Iris pigment epithelial cell (primary cell): ENCODE measurements around the gene PPP3R1.
A peak's percentile ranks its signal among the peaks of the same experiment; 100 is the strongest.

ENCODE experiments used
- DNase-seq: peaks from one replicate; pipeline ENCODE4 v3.0.0-alpha.2; 2011; ENCODE audit warnings: low read depth

The PPP3R1 gene, protein sequence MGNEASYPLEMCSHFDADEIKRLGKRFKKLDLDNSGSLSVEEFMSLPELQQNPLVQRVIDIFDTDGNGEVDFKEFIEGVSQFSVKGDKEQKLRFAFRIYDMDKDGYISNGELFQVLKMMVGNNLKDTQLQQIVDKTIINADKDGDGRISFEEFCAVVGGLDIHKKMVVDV

DNA sequence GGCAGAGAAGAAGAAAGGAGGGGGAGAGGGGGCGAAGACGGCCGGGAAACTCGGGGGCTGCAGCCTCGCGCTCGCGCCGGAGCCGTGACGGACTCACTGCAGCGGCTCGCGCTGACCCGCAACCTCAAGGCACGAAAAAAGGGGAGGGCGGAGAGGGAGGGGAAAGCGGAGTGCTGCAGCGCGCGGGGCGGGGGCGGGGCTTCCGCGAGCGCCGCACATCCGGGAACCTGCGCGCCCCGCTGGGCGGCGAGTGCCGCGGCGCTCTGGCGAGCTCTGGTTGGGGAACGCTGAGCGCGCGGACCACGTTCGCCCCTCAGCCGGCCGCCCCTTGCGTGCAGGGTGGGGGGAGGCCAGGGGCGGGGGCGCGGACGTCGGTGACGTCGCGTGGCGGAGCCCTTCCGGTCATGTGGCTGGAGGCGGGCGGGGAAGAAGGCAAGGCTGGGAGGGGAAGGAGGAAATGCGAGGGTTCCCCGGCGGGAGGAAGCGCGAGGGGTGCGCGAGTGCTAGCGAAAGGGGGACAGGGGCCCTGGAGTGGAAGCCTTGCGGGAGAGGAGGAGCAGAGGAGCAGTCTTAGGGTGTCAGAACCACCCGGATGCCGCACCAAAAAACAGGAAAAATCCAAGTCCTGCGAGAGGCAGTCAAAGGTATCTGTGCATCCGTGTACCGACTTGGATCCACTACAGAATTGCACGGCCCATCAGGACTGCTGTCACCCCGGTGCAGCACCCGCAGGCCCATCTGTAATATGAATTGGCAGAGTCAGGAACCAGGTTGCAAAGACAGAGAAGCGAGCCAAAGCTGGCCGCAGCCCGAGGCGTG is at the start of gene PPP3R1:
Gene PPP3R1 (minus strand): TSS at position 133 of the 819 bp plus-strand sequence. CDS start 405 bp downstream, outside the sequence.
- peak; percentile 97 for DNase-seq

DNA sequence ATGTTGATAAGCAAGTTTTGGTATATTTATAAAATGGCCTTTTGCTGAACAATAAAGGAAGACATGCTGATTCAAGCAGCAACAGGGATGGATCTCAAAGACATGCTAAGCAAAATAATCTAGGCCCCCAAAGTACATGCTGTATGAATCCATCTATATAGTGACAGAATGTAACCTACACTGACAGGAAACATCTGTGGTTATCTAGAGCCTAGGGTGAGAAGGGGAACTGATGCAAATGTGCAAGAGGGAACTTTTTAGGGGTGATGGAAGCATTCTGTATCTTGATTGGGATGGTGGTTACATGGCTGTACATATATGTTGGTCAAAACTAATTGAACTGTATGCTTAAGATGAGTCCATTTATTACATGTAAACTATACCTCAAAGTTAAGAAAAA is 43.2 kb upstream of the PPP3R1 start:
- DNase-seq = no peak

DNA sequence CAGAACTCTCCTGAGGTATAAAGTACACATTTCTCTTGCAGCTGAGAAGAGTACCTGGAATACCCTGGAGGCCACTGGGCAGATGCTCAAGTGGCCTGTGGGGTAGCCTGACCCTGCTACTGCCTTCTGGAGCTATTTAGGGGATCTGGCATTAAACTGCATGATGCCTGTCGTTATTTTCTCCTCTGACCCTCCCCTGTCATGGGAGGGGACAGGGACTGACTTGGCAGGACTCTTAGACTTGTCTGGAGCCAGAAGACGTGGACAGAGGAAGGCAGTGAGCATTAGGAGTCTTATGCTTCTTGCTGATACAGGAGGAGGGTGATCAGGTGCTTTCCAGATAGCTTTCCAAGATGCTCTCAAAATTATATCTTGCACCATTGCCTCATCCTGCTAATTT is 42.6 kb upstream of the PPP3R1 start:
- no peak for DNase-seq

DNA sequence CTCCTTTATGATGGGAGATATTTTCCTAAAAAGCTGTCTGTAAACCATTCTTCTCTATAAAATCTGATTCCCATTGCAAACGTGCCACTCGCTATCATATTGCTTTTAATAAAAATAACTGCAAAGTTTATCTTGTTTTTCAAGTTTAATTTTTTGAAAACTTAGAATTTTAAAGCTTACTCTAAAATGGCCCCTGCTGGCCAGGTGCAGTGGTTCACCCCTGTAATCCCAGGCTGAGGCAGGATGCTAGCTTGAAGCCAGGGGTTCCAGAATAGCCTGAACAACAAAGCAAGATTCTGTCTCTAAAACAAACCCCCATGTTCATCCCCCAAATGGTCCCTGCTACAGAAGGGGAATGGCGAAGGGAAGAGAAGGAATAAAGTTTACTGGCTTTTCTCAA is 41.9 kb upstream of the PPP3R1 start:
- no peak for DNase-seq

DNA sequence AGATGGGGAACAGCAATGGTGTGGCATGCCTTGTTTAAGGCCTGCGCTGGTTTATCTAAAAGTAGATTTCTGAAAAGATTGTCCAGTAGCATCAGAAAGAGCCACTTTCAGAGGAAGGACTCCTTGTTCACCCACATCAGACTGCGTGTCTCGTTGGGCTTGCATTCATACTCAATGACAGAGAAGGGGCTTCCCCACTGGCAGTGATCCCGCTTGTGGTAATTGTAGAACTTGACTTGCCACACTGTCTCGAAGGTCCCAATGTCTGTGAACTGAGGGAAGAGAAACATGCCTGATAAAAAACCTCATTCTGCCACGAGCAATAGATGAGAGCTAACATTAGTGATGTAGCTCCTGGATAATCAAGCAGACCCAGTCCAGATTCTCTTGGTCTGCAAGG is 41.4 kb upstream of the PPP3R1 start:
- no peak for DNase-seq

DNA sequence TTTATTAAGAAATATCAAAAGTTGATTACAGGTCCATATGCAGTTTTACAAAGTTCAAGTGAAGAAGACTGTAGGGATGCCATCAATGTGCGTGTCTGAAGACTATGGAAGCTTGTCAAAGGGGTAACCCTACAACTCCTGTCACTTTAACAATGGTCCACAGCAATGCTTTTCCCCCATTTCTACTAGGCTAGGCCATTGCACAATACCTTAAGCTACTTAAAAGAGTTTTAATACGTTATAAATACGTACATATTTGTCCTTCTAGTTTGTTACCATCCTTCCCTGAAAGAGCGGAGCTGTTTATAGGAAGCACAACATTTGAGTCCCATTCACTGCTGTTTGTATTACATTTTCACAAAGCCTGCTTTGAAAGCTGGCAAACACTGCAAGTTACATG is 40.7 kb upstream of the PPP3R1 start:
- no peak for DNase-seq

DNA sequence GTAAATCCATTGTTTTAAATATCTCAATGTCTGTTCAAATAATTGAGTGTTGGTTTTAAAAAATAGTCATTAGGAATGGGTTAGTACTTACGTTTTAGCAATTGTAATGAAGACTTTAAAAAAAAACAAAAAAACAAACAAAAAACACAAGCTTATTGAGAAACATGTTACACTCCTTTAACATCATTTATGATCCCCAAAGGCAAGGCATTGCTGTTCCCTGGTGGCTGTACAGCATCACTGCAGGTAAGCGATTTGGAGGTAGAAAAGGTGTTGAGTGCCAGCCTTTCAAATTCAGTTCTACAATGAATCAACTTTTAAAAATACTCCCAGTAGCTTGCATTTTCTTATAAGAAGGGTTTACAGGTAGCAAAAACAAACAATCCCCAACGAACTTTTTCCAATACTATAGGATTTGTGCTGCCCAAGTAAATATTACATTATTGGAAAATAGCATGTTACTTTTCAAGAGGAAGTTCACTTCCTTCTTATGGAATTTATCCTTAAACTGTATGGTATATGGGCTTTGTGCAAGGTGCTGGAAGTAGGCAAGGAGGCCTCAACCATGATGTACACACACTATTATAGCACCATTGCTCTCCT is 39.9 kb upstream of the PPP3R1 start:
- peak; percentile 40 for DNase-seq

DNA sequence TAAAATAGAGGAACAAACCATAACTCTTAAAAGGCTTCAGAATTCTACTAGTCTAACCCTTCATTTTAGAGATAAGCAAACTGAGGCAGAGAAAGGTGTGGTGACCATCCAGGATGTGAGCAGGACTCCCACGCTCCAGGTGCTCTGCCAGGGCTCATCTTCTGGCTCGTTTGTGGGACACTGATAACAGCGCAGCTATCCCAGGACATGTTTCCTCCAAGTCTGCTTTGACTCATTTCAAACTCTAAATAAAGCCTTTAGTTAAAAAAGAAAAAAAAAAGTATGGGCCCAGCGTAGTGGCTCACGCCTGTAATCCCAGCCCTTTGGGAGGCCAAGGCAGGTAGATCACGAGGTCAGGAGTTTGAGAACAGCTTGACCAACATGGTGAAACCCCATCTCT is 39.0 kb upstream of the PPP3R1 start:
- DNase-seq = no peak

DNA sequence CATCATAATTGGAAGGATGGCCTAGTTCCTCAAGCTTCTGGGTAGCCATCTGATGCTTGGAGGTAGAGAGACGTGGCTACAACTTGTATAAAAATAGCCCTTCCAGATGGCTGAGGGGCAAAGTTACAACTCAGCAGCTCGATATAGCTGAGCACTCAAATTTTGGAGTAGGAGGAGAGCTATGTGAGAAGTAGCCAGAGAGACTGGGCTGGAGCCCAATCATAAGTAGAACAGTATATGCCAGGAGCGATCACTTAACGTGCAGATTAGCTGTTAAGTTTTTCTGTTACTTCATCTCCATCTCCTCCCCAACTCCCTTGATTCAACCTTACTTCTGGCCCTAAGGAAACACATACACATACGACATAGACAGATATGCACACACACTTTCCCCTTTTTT is 38.6 kb upstream of the PPP3R1 start:
- DNase-seq = no peak

DNA sequence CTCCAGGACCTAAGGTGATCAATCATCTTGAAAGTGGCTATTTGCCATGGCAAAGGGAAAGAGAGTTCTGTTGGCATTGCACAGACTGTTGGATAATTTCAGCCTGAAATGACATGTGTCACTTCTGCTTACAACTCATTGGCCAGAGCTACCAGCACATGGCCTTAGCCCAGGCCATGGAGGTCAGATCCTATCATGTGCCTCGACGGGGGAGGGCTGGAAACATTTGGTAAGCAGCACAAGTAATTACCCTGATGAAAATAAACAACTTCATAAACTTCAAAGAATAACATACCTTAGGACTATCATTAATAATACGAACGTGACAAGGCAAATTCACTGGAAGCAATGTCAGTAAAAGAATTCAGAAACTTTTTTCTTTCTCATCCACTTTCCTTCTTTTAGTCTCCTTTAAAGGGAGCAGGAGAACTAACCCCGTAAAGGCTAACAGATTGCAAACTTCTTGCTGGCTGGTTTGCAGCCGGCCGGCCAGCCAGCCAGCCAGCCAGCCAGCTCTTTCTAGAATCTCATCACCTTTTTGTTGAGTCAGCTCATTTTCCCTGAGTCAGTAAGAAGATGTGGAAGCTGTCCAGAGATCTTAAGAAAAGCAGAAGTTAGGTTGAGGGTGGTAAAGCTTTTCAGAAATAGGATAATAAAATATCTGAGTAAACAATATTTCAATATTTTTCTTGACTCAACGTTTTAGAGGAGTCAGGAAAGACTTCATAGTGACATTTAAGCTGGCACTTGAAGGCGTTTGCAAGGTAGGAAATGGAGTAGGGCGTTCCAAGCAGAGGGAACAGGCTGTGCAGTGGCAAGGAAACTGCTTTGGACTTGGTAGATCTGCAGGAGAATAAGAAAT is 35.5 kb upstream of the PPP3R1 start:
- peak; percentile 82 for DNase-seq

DNA sequence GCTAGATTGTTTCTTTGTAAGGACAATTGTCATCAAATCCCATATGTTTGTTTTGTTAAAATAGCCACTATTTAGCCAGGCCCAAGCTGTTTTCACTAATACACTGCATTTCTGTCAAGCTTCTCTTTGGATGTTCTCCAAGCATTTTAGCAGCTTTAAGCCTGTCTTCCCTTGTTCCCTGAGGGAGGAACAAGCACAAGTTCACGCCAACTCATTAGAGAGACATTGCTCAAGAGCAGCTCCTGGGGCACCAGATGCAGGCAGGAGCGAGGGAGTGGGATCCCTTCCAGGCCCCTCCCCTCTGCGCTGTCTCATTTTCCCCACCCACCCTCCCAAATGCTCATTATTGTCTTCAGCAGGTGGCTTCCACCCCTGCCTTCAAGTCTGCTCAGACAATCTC is 32.6 kb upstream of the PPP3R1 start:
- peak; percentile 65 for DNase-seq

DNA sequence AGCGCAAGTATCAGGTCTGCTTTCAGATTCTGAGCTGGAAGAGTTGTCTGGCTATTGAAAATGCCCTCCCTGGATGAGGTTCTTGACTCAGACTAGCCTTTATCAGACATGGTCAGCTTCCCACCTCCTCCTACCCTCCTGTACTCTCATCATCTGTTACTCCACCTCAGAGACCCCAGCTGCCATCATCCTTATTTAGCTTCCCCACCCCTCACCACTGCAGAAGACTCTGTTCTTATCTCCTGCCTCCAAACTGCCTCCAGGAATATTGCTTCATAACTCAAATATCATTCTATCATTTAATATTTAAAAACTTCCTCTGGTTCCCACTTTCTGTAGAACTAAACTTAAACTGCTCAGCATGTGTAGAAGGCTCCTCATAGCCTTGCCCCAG is 31.1 kb upstream of the PPP3R1 start:
- no peak for DNase-seq

DNA sequence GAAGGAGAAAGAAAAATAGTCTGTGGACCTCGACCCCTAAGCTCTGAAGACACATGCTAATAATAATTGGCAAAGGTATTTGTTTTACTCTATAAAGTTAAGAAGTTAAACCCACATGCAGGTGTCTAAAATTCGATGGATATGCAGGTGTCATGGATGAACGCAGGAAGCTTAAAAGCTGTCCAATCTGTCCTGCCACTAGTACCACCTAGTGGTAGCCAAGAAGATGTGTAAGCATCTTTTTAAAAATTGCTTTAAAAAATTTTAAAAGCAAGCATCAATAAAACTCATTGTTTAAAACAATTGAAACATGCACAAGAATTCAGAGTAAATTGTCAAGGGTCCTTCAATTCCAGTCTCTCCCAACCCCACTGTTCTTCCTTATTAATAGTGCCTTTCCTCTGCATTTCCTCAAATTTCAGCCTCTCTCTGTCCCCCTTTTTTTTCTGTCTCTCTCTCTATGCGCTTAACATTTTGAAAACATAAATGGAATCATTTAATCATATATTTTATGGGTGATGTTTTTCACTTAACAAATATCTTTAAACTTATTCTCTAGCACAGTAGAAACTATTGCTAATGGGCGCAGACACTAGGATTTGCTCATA is 30.6 kb upstream of the PPP3R1 start:
- DNase-seq = peak; percentile 54

DNA sequence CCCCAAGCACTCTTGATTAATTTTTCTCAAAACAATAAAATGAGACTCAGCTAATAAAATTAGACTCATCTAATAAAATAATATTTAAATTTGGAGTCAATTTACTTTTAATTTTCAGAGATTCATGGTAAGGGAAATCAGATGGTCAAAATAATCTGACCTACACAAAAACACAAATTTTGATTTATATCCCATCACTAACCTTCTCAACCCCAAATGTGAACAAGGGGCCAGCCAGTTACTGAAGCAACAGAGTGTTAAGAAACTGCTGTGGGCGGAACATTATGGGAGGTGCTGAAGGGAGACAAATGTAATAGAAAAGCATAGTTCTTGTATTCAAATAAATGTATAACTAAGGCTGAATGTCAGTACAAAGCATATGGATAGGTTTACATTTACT is 28.5 kb upstream of the PPP3R1 start:
- DNase-seq = no peak

DNA sequence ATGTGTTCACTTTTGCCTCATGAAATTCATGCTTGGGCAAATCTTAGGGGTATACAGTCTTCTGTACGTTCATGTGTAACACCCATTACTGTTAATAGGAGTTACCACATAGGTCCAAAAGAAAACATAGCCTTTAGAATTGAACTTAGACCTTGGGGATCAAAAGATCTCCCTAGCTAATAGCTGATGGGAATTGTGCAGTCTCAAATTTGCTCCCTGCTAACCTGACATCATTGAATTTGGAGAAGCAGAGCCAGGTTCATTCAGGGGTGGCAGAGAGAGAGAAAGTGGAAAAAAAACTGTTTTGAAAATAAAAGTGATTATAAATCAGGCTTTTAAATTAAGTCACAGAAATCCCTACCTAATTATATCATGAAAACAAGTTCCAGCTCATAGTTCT is 28.0 kb upstream of the PPP3R1 start:
- DNase-seq = no peak

DNA sequence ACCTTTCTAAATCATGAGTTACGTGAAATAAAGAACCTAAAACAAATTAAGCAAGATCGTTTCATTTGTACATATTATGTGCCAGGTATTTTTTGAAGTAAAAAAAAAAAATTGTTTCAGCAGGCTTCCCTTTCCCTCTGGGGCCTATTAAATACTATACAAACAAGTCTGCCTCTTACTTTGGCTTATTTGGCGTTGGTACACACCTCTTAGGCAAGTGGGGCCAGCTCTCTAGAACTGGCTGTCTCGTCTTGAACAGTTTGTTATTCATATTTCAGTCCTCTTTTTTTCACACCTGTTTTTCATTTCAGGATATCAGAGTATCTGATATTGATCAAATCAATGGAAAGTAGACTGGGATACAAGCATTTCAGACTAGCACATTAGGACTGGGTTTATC is 27.4 kb upstream of the PPP3R1 start:
- no peak for DNase-seq

DNA sequence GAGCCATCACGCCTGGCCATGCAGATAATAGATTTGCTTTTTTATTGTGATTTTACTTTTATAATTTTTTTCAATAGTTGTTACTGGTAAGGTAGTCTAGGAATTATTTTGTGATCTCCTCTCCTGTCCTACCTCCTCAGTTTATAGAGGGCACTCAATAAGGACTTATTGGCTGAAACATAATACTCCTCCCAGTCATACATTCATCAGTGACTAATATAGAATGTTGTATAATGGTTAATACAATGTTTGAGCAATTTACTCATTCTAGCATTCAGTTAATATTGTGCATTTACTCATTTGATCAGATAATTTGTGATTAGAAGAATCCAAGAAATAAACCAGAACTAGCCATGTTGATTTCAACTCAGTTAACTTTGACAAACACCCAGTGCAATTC is 25.8 kb upstream of the PPP3R1 start:
- no peak for DNase-seq

DNA sequence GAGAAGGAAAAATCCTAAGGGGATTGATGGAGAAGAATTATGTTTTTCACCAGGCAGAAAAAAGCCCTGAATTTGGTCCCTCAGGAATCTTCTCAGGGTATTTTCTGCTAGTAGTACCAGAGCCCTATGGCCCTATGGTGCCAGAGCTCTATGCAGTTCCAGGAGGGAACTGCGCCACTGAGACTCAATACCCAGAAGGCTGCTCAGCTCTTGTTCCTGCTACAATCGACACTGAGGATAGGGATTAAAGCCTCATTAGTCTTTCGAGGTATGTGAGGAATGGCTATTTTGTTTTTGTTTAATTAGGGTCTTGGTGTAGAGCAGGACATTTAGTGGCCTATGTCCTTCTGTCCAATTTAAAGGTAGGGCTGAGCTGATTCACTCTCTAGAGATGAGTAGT is 21.7 kb upstream of the PPP3R1 start:
- no peak for DNase-seq

DNA sequence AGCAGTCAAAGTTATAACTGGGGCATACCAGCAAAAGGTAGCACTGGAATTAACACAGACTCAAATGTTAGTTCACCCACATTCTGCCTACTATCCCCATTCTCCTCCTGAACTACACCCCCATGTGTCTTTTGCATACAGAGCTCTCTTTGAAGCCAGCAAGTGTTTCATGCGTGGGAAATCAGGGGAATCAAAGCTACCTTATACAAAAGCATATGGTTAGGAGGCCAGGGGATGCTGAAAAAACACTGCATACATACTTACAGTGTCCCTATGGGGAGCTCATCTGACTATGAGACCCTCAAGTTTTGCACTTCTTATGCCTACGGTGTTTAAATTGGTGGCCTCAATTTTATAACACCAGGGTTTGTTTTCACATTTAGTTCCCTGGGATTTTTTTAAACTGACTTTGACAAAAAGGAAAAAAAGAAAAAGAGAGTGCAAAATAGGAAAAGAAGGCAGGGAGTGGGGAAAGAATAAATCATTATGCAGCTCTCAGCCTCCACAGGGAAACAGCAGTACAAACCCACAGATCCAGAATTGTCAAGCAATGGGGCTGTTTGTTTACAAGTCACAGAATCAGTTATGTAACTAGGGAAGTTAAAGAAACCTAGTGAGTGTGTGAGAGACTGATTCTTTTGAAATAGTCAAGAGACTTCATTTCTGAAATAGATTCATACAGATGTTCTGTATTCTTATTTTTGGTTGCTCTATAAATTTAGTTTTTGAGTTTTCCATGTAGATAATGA is 20.1 kb upstream of the PPP3R1 start:
- DNase-seq = no peak

DNA sequence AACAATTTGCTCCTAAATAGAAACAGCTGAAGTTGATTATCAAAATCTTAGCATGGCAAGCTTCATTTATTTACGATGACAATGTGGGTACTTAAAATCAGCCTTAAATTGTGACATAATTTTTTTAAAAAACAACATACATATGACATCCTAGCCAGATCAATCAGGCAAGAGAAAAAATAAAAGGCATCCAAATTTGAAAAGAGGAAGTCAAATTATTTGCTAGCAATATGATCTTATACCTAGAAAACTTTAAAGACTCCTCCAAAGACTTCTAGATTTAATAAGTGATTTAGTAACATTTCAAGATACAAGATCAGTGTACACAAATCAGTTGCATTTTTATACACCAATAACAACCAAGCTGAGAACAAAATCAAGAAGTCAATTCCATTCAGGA is 14.3 kb upstream of the PPP3R1 start:
- DNase-seq = no peak

DNA sequence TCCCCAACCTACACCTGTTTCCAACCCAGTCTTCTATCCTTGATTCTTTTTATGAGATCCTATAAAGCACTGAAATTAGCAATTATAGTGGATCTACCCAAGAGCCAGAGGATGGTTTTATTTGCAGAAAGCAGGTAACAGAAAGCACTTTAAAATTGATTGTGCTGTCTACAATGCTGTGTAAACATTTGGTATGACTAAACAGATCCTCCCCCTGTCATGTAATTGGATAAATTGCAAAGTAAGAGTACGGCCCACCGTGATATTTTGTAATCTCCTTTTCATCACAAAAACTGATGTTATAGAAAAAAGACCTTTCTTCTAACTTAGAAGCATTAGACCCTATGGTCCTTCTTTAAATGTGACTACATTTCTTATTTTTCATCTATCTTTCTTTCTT is 11.3 kb upstream of the PPP3R1 start:
- DNase-seq = no peak
